Nephron progenitor cell (in vitro differentiated cells): ENCODE results near the gene MATN1.

ENCODE experiments used
- DNase-seq: peaks from one replicate; pipeline ENCODE4 v3.0.0; 2021
- H3K27ac Mint-ChIP-seq: 2 replicates; pipeline ENCODE4 v1.8.0; 2021; ENCODE audit warnings: mild to moderate bottlenecking, moderate library complexity, mixed read lengths
- H3K27me3 Mint-ChIP-seq: 2 replicates; pipeline ENCODE4 v1.8.0; 2021; ENCODE audit warnings: mild to moderate bottlenecking, low read depth, mixed read lengths; ENCODE audit not compliant: poor library complexity
- H3K36me3 Mint-ChIP-seq: 2 replicates; pipeline ENCODE4 v1.8.0; 2021; ENCODE audit warnings: low read depth, mixed read lengths
- H3K4me1 Mint-ChIP-seq: 2 replicates; pipeline ENCODE4 v1.8.0; 2021; ENCODE audit warnings: mixed read lengths
- H3K4me3 Mint-ChIP-seq: 2 replicates; pipeline ENCODE4 v1.8.0; 2021; ENCODE audit warnings: mild to moderate bottlenecking, moderate library complexity, mixed read lengths
- H3K9me3 Mint-ChIP-seq: 2 replicates; pipeline ENCODE4 v1.8.0; 2021; ENCODE audit warnings: mild to moderate bottlenecking, moderate library complexity, mixed read lengths
- TF ChIP-seq, protein P1 (sequence below): fragments of 200-600 bp; sonication (generic); IDR thresholded peaks from 2 replicates; pipeline ENCODE4 v1.5.0; 2021; ENCODE audit warnings: antibody characterized with exemption

The MATN1 gene

DNA sequence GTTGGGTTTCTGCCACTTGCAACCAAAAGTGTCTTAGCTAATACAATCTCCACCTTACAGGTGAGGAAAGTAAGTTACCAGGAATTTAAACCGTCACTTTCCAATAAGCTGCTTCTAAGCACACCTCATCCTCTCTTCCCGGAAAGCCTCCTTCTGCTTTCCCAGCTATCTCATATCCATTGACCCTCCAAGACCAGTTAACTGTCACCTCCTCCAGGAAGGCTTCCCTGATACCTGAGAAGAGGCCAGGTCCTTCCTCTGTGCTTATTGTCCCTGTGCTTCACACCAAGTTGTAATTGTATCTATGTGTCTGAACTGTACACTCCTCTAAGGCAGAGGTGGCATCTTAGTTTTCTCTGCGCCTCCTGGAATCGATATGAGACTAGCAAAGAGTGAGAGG, 11.2 kb upstream of the MATN1 start:
- no peak overlapping the region for H3K4me3 Mint-ChIP-seq
- H3K27ac Mint-ChIP-seq, result no peak overlapping the region
- peaks cover 4% of the 10 kb centered on the region for H3K9me3 Mint-ChIP-seq
- TF ChIP-seq, protein P1, sequence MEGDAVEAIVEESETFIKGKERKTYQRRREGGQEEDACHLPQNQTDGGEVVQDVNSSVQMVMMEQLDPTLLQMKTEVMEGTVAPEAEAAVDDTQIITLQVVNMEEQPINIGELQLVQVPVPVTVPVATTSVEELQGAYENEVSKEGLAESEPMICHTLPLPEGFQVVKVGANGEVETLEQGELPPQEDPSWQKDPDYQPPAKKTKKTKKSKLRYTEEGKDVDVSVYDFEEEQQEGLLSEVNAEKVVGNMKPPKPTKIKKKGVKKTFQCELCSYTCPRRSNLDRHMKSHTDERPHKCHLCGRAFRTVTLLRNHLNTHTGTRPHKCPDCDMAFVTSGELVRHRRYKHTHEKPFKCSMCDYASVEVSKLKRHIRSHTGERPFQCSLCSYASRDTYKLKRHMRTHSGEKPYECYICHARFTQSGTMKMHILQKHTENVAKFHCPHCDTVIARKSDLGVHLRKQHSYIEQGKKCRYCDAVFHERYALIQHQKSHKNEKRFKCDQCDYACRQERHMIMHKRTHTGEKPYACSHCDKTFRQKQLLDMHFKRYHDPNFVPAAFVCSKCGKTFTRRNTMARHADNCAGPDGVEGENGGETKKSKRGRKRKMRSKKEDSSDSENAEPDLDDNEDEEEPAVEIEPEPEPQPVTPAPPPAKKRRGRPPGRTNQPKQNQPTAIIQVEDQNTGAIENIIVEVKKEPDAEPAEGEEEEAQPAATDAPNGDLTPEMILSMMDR, result no peak
- DNase-seq, result no peak
- H3K36me3 Mint-ChIP-seq, result peaks cover 4% of the 10 kb centered on the region
- H3K27me3 Mint-ChIP-seq, result peaks cover 8% of the 10 kb centered on the region
- peaks cover 39% of the 10 kb centered on the region for H3K4me1 Mint-ChIP-seq

DNA sequence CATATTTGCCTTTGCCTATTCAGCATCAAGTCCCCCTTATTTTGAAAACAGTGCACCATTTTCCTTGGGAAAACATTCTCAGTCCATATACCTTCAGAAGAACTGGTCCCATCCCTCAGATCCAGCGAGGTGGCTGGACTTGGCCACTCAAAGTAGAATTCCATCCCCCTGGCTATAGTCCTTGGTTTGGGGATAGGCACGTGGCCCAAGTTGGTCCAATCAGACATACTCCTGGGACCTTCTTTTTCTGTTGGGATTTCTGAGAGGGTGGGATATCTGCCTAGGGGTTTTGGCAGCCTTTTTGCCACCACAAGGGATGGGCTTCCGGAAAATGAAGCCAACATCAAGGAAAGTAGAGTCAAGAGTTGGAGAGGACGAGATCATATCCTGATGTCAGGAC, 10.7 kb upstream of the MATN1 start:
- peaks cover 4% of the 10 kb centered on the region for H3K9me3 Mint-ChIP-seq
- no peak overlapping the region for H3K27ac Mint-ChIP-seq
- peaks cover 43% of the 10 kb centered on the region for H3K4me1 Mint-ChIP-seq
- H3K36me3 Mint-ChIP-seq, result peaks cover 4% of the 10 kb centered on the region
- no peak for DNase-seq
- H3K27me3 Mint-ChIP-seq, result peaks cover 8% of the 10 kb centered on the region
- TF ChIP-seq, protein P1, result no peak
- no peak overlapping the region for H3K4me3 Mint-ChIP-seq

DNA sequence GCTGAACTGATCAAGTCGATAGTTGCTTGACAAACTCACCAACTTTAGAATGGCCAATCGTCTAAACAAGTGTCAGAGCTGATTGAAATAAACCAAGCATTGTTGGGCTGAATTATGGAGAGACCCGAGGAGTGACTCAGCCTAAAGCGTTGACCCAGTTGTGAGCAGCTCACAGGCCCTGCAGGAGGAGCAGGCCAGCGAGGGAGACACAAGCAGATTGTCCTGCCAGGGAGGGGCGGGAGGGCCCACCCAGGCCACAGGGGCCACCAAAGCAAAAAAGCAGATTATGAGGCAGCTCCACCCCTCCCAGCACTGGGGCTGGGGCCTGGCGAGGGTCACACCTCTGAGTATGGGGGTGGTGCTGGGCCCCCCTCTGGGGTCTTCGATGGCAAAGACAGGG, 10.1 kb upstream of the MATN1 start:
- TF ChIP-seq, protein P1, result no peak
- H3K27ac Mint-ChIP-seq, result no peak overlapping the region
- H3K9me3 Mint-ChIP-seq, result peaks cover under 1% of the 10 kb centered on the region
- H3K4me1 Mint-ChIP-seq, result peaks cover 45% of the 10 kb centered on the region
- no peak for DNase-seq
- peaks cover 7% of the 10 kb centered on the region for H3K27me3 Mint-ChIP-seq
- no peak overlapping the region for H3K4me3 Mint-ChIP-seq
- H3K36me3 Mint-ChIP-seq, result peaks cover under 1% of the 10 kb centered on the region

DNA sequence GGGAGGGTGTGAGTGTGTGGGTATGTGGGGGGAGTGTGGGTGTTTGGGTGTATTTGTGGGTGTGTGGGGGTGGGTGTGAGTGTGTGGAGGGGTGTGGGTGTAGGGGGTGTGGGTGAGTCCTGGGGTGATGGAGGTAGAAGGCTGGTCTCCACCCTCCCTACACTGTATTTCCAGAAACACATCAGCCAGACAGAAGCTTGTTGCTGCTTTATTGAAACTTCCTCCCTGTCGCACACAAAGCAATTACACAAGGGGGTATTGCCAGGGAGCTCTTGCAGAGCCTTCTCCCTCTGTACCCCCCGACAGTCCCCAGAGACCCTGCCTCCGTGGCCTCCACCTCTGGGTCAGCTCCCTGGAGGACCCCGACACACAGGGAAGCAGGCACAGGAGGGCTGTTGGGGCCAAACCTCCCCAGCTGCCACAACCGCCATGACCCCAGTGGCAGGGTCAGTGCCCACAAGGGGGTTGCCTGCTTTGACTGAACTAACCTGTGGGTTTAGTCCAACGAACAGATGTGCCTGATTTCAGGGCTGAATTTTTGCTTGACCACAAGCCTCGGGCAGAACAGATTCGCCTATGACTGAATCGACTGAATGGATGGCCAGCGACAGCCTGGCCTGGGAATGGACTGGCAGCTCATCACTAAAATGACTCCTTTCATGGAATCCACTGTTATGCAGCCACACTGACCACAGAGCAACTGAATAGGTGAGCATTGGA, 9.1 kb upstream of the MATN1 start:
- H3K27ac Mint-ChIP-seq, result no peak overlapping the region
- peaks cover 51% of the 10 kb centered on the region for H3K4me1 Mint-ChIP-seq
- peaks cover 3% of the 10 kb centered on the region for H3K27me3 Mint-ChIP-seq
- no peaks in the 10 kb centered on the region for H3K36me3 Mint-ChIP-seq
- no peak for DNase-seq
- TF ChIP-seq, protein P1, result no peak
- H3K4me3 Mint-ChIP-seq, result no peak overlapping the region
- H3K9me3 Mint-ChIP-seq, result no peaks in the 10 kb centered on the region

DNA sequence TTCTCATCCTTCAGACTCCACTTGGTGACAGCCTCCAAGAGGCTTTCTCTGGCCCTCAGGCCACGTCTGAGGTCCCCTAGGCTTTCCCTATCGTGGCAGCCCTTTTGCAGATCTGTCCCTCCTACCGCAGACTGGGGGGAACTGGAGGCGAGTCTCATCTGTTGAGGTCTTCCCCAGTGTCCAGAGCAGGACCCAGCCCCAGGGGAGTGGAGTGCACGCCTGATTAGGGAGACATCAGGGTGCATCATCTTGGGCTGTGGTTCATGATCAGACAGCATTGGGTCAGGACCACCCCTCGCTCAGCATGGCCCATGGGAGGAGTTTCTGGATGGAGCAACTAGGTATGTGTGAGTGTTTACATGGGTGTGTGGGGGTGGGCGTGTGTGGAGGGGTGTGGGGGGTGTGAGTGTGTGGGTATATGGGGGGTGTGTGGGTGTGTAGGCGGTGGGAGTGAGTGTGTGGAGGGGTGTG, 8.5 kb upstream of the MATN1 start:
- Mint-ChIP-seq H3K4me3 (no peak overlapping the region), H3K27me3 (peaks cover 3% of the 10 kb centered on the region), H3K4me1 (peaks cover 55% of the 10 kb centered on the region), H3K9me3 (no peaks in the 10 kb centered on the region), H3K27ac (no peak overlapping the region), H3K36me3 (no peaks in the 10 kb centered on the region)
- DNase-seq, result no peak
- TF ChIP-seq, protein P1, result no peak
